Effector memory CD4-positive, alpha-beta T cell (primary cell): ENCODE results near the gene KLHDC4.

Experiments used
- DNase-seq, 3 donors: peaks; one replicate each; pipeline ENCODE4 v3.0.0-alpha.2; 2020
- H3K27ac ChIP-seq: 2 replicates; pipeline ENCODE4 v1.7.0; 2013; ENCODE audit warnings: mild to moderate bottlenecking, low read length, moderate library complexity; ENCODE audit not compliant: insufficient read depth, poor library complexity, severe bottlenecking
- H3K27me3 ChIP-seq: replicated peaks from 2 replicates; pipeline ENCODE4 v1.7.0; 2013; ENCODE audit warnings: mild to moderate bottlenecking, low read length; ENCODE audit not compliant: insufficient read depth, control insufficient read depth, poor library complexity, severe bottlenecking
- H3K36me3 ChIP-seq: 2 replicates; pipeline ENCODE4 v1.7.0; 2013; ENCODE audit warnings: mild to moderate bottlenecking, low read length, moderate library complexity; ENCODE audit not compliant: control insufficient read depth, insufficient read depth
- H3K4me1 ChIP-seq: 2 replicates; pipeline ENCODE4 v1.7.0; 2013; ENCODE audit warnings: low read length, mild to moderate bottlenecking; ENCODE audit not compliant: control insufficient read depth, insufficient read depth, poor library complexity, severe bottlenecking
- H3K4me3 ChIP-seq: 2 replicates; pipeline ENCODE4 v1.7.0; 2013; ENCODE audit warnings: low read length, low read depth, mild to moderate bottlenecking; ENCODE audit not compliant: insufficient read depth, poor library complexity, severe bottlenecking
- H3K9me3 ChIP-seq: 2 replicates; pipeline ENCODE4 v1.7.0; 2013; ENCODE audit warnings: mild to moderate bottlenecking, low read length, moderate library complexity; ENCODE audit not compliant: control insufficient read depth

The KLHDC4 gene

GRCh38 chr16:87744750-87745514 is 20.9 kb downstream of the KLHDC4 start:
- no peak for DNase-seq
- peaks cover 80% of the 10 kb centered on the region for H3K36me3 ChIP-seq
- H3K4me3 ChIP-seq, result no peak overlapping the region
- H3K27ac ChIP-seq, result no peak overlapping the region
- no peaks in the 10 kb centered on the region for H3K4me1 ChIP-seq
- no peaks in the 10 kb centered on the region for H3K27me3 ChIP-seq
- no peaks in the 10 kb centered on the region for H3K9me3 ChIP-seq

- Histone ChIP-seq H3K27me3 (no peaks in the 10 kb centered on the region), H3K36me3 (peaks cover 69% of the 10 kb centered on the region), H3K4me1 (no peaks in the 10 kb centered on the region), H3K27ac (no peak overlapping the region), H3K4me3 (no peak overlapping the region), H3K9me3 (no peaks in the 10 kb centered on the region)
- no peak for DNase-seq
Observed at GRCh38 chr16:87742781-87743490, 22.9 kb downstream of the KLHDC4 start.

GRCh38 chr16:87741700-87742415 is 23.9 kb downstream of the KLHDC4 start:
- Histone ChIP-seq H3K27me3 (no peaks in the 10 kb centered on the region), H3K4me1 (no peaks in the 10 kb centered on the region), H3K36me3 (peaks cover 62% of the 10 kb centered on the region)

GRCh38 chr16:87740909-87741424 is 24.8 kb downstream of the KLHDC4 start:
- no peaks in the 10 kb centered on the region for H3K9me3 ChIP-seq
- no peaks in the 10 kb centered on the region for H3K27me3 ChIP-seq
- H3K4me3 ChIP-seq, result no peak overlapping the region
- H3K36me3 ChIP-seq, result peaks cover 53% of the 10 kb centered on the region
- no peak overlapping the region for H3K27ac ChIP-seq
- no peaks in the 10 kb centered on the region for H3K4me1 ChIP-seq
- no peak for DNase-seq

More at GRCh38 chr16:87741700-87742415, 23.9 kb downstream of the KLHDC4 start:
- Histone ChIP-seq H3K4me3 (no peak overlapping the region), H3K27ac (no peak overlapping the region), H3K9me3 (no peaks in the 10 kb centered on the region)
- DNase-seq, result no peak

- peaks cover 48% of the 10 kb centered on the region for H3K36me3 ChIP-seq
Observed at GRCh38 chr16:87740441-87740840, 25.3 kb downstream of the KLHDC4 start.

GRCh38 chr16:87739801-87740200 is 26.0 kb downstream of the KLHDC4 start:
- Histone ChIP-seq H3K4me1 (no peaks in the 10 kb centered on the region), H3K36me3 (peaks cover 41% of the 10 kb centered on the region), H3K27ac (no peak overlapping the region), H3K27me3 (no peaks in the 10 kb centered on the region), H3K9me3 (no peaks in the 10 kb centered on the region), H3K4me3 (no peak overlapping the region)
- DNase-seq, result no peak

More at GRCh38 chr16:87740441-87740840, 25.3 kb downstream of the KLHDC4 start:
- H3K4me1 ChIP-seq, result no peaks in the 10 kb centered on the region
- DNase-seq, result no peak
- H3K27me3 ChIP-seq, result no peaks in the 10 kb centered on the region
- H3K27ac ChIP-seq, result no peak overlapping the region
- H3K4me3 ChIP-seq, result no peak overlapping the region
- no peaks in the 10 kb centered on the region for H3K9me3 ChIP-seq

- H3K36me3 ChIP-seq, result peaks cover 21% of the 10 kb centered on the region
- no peaks in the 10 kb centered on the region for H3K9me3 ChIP-seq
- no peak for DNase-seq
- H3K4me1 ChIP-seq, result no peaks in the 10 kb centered on the region
- no peak overlapping the region for H3K4me3 ChIP-seq
- no peaks in the 10 kb centered on the region for H3K27me3 ChIP-seq
- H3K27ac ChIP-seq, result no peak overlapping the region
Observed at GRCh38 chr16:87736008-87736382, 29.8 kb downstream of the KLHDC4 start.

- Histone ChIP-seq H3K36me3 (peaks cover 18% of the 10 kb centered on the region), H3K4me1 (no peaks in the 10 kb centered on the region), H3K27ac (no peak overlapping the region), H3K27me3 (no peaks in the 10 kb centered on the region), H3K9me3 (no peaks in the 10 kb centered on the region), H3K4me3 (no peak overlapping the region)
- no peak for DNase-seq
Observed at GRCh38 chr16:87735270-87736007, 30.3 kb downstream of the KLHDC4 start.

- Histone ChIP-seq H3K4me3 (no peak overlapping the region), H3K27me3 (no peaks in the 10 kb centered on the region), H3K4me1 (no peaks in the 10 kb centered on the region), H3K36me3 (peaks cover 17% of the 10 kb centered on the region), H3K9me3 (no peaks in the 10 kb centered on the region), H3K27ac (no peak overlapping the region)
- DNase-seq, result no peak
Observed at GRCh38 chr16:87734644-87735043, 31.1 kb downstream of the KLHDC4 start.
